GM12865 (cell line): ENCODE data around the gene ADI1.

Experiments
- DNase-seq: peaks from one replicate; pipeline ENCODE4 v3.0.0; 2010; ENCODE audit warnings: low read depth
- H3K4me3 ChIP-seq: 2 replicates; pipeline ENCODE4 v1.5.1; 2011; ENCODE audit warnings: mild to moderate bottlenecking, low read depth, low read length, control low read depth
- CTCF ChIP-seq: IDR thresholded peaks from 2 replicates; pipeline ENCODE4 v1.5.1; 2011; ENCODE audit warnings: low read length, control low read depth, low read depth, inconsistent platforms; ENCODE audit not compliant: insufficient read depth; ENCODE audit errors: missing control alignments

ADI1 gene

GRCh38 chr2:3466482-3466863, 52.9 kb downstream of the ADI1 start:
- no peak for TF ChIP-seq CTCF
- DNase-seq = no peak
- no peak overlapping the region for H3K4me3 ChIP-seq

GRCh38 chr2:3465844-3466481, 53.4 kb downstream of the ADI1 start:
- no peak overlapping the region for H3K4me3 ChIP-seq
- no peak for DNase-seq
- no peak for TF ChIP-seq CTCF

- DNase-seq = no peak
- TF ChIP-seq CTCF = no peak
- no peak overlapping the region for H3K4me3 ChIP-seq
Measured at GRCh38 chr2:3465328-3465727, 54.0 kb downstream of the ADI1 start.

GRCh38 chr2:3464401-3465005, 54.8 kb downstream of the ADI1 start:
- DNase-seq = no peak
- H3K4me3 ChIP-seq = no peak overlapping the region
- no peak for TF ChIP-seq CTCF

- TF ChIP-seq CTCF = no peak
- H3K4me3 ChIP-seq = no peak overlapping the region
- no peak for DNase-seq
Measured at GRCh38 chr2:3463944-3464343, 55.4 kb downstream of the ADI1 start.

- no peak for DNase-seq
- no peak for TF ChIP-seq CTCF
Measured at GRCh38 chr2:3463186-3463835, 56.0 kb downstream of the ADI1 start.

More at GRCh38 chr2:3463186-3463835, 56.0 kb downstream of the ADI1 start:
- H3K4me3 ChIP-seq = no peak overlapping the region
